ENCODE results near the gene SLC22A3. TPM values are rescaled to one million over a fixed set of nuclear protein-coding genes. Genes with fewer than 3 reads are reported as not detected.

SLC22A3 gene
- total and polyA plus RNA-seq, 2 donors: 9.1 to 11.0 TPM

DNA sequence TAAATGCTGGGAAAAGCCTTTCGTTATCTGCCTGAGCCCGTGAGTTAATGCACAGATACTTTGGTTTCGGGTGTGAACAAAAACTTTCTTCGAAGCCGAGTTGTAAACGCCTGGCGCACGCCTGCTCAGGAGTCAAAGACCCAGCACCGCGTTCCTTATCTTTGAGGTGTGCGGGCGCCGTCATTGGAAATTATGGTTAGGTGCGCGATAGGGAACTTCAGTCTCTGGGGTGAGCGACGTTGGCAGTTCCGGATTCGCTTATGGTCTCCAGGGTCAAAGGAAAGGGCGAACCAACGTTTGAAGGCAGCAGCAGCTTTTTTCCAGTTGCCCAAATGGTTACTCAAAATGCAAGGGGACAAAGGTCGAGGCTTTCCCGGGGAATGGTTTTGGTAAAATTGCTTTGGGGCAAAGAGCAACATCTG is 853 bp downstream of the SLC22A3 start:
- H3K4me1 ChIP-seq (ENCODE audit: insufficient read depth): no peaks in the 10 kb centered on the region
- no peak for DNase-seq (ENCODE audit: extremely low spot score)
- no peaks in the 10 kb centered on the region for H3K36me3 ChIP-seq (ENCODE audit: insufficient read depth)
- WGBS: 5% methylated on average over 23 of the region's 23 CpGs
- H3K27ac ChIP-seq (ENCODE audit: low read depth): no peak overlapping the region
- H3K4me3 ChIP-seq (ENCODE audit: low read depth, low read length): peak overlapping the region; percentile 52

DNA sequence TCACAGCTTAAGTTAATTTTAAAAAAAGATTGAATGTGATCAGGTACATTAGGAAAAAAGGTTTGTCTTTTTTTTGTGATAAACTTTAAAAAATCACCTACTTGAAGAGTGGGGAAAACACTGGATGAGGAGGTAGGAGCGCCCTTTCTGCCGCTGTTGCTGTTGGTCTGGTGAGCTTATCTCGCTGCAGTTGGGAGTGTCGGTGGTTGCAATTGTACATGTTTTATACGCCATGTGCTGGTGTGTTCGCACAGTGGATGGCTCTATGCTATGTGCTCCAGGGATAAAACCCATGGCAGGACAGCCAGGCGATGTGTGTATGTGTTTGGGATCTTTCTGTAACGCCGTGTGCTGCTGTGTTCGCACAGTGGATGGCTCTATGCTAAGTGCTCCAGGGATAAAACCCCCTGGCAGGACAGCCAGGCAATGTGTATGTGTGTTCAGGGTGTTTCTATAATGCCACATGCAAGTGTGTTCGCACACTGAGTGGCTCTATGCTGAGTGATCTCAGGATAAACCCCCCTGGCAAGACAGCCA is 1.7 kb downstream of the SLC22A3 start:
- Histone ChIP-seq H3K36me3 (ENCODE audit: insufficient read depth) (no peaks in the 10 kb centered on the region), H3K4me1 (ENCODE audit: insufficient read depth) (no peaks in the 10 kb centered on the region), H3K27ac (ENCODE audit: low read depth) (no peak overlapping the region), H3K4me3 (ENCODE audit: low read depth, low read length) (peak overlapping the region; percentile 2)
- WGBS: 88% methylated on average over 11 of the region's 11 CpGs
- no peak for DNase-seq (ENCODE audit: extremely low spot score)

DNA sequence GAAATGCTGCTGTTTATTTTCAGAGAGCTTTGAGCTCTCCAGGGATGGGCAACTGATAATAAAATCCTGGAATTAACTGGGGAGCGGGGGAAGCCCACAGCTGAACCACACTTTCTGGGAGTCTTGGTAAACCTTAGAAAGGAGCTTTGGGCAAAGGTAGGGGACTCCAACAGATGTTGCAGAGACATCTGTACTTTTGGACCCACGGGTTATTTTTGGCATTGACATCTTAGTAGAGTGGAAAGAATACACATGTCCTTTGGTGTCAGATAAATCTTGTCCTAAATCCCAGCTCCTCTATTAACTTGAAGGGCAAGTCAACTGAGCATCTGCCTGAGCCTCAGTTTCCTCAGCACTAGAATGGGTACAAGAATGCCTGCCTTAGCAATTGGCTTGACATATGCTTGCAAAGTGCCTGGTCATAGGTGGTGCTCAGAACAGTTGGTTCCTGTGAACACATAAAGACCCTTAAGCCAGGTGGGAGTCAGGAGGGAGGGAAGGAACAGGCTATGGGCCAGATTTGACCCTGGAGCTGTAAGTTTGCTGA is 5.8 kb downstream of the SLC22A3 start:
- no peak overlapping the region for H3K4me3 ChIP-seq (ENCODE audit: low read depth, low read length)
- no peak for DNase-seq (ENCODE audit: extremely low spot score)
- no peak overlapping the region for H3K27ac ChIP-seq (ENCODE audit: low read depth)
- peaks cover 3% of the 10 kb centered on the region for H3K4me1 ChIP-seq (ENCODE audit: insufficient read depth)
- no peaks in the 10 kb centered on the region for H3K36me3 ChIP-seq (ENCODE audit: insufficient read depth)
- 73% methylated on average over 2 of the region's 2 CpGs for WGBS

- DNase-seq (ENCODE audit: extremely low spot score): no peak
- WGBS: 86% methylated on average over 7 of the region's 7 CpGs
- H3K36me3 ChIP-seq (ENCODE audit: insufficient read depth): no peaks in the 10 kb centered on the region
- no peak overlapping the region for H3K4me3 ChIP-seq (ENCODE audit: low read depth, low read length)
- H3K4me1 ChIP-seq (ENCODE audit: insufficient read depth): peaks cover 3% of the 10 kb centered on the region
- no peak overlapping the region for H3K27ac ChIP-seq (ENCODE audit: low read depth)
Observed at GRCh38 chr6:160355001-160355400, 6.8 kb downstream of the SLC22A3 start.

GRCh38 chr6:160356074-160356744 is 8.0 kb downstream of the SLC22A3 start:
- 83% methylated on average over 14 of the region's 14 CpGs for WGBS
- Histone ChIP-seq H3K4me3 (ENCODE audit: low read depth, low read length) (no peak overlapping the region), H3K4me1 (ENCODE audit: insufficient read depth) (peaks cover 3% of the 10 kb centered on the region), H3K36me3 (ENCODE audit: insufficient read depth) (no peaks in the 10 kb centered on the region), H3K27ac (ENCODE audit: low read depth) (no peak overlapping the region)
- no peak for DNase-seq (ENCODE audit: extremely low spot score)

DNA sequence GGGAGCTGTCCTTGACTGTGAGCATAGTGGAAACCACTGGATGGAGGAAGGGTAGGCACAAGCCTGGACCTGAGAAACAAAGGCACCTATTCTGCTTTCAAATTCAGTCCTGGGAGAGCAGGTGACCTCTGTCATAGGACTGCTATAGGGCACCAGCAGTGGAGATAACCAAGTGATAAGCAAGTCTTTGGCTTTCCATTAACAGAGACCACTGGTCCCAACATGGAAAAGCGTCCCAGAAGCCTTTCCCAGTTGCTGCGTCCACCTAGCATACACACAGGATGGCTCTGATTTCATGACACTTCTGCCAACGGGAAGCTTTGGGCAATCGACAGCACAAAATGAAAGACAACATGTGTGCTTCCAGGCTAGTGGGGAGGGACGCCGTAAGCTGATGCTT is 8.9 kb downstream of the SLC22A3 start:
- Histone ChIP-seq H3K4me3 (ENCODE audit: low read depth, low read length) (no peak overlapping the region), H3K27ac (ENCODE audit: low read depth) (no peak overlapping the region), H3K4me1 (ENCODE audit: insufficient read depth) (peaks cover 3% of the 10 kb centered on the region), H3K36me3 (ENCODE audit: insufficient read depth) (no peaks in the 10 kb centered on the region)
- WGBS: 78% methylated on average over 6 of the region's 6 CpGs
- no peak for DNase-seq (ENCODE audit: extremely low spot score)

DNA sequence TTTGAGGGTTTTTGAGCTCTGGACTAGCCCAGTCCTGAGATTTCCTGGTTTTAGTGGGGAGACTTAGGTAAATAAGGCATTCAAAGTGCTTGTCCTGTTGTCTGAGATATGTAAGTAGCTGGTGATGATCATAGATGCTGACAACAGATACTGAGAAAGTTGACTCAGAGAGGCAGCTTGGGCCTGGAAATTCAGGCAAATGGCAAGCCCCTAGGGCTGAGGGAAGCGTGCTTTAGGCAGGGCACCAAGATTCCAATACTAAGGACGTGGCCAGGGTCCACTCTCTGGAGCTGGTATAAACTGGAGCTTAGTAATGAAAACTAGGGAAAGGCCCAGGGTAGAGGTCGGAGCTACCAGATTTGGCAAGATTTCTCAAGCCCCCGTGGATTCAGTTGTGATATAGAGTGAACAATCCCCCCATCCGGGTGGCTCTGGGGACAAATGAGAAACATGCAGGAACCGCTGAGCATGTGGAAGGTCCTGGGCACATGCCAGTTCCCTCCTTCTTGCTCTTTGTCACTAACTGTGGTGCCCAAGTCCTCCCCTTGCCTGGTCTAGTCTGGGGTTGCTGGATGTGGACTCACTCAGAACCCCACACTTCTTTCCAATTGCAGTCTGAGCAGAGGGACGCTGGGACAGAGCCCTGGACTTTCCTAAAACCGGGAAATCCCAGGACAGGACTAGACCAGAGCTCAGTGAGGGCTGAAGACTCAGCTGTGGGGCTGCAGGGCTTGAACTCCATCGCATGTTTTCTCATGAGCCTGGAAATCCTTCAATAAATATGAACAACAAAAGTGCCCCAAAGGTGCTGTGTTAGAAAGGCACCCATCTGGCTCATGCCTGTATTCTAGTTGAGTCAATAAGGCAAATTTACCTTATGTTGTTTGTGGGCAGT is 10.3 kb downstream of the SLC22A3 start:
- Histone ChIP-seq H3K4me3 (ENCODE audit: low read depth, low read length) (no peak overlapping the region), H3K4me1 (ENCODE audit: insufficient read depth) (peaks cover 3% of the 10 kb centered on the region), H3K27ac (ENCODE audit: low read depth) (no peak overlapping the region), H3K36me3 (ENCODE audit: insufficient read depth) (no peaks in the 10 kb centered on the region)
- no peak for DNase-seq (ENCODE audit: extremely low spot score)
- 83% methylated on average over 9 of the region's 9 CpGs for WGBS

DNA sequence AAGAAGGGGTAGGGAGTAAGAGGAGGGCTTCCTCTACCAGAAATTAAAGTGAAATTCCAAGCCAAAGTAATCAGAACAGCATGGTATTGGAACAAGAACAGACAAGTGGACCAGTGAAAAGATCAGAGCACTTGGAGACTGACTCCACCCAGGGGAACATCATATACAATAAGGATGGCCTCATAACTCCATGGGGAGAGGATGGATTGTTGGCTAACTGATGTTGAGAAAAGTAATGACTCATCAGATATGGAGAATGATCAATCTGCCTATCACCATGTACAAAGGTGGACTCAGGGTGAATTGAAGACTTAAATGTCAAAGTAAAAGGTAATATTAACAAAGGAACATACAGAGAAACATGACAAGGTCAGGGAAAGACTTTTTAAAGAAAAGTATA is 12.8 kb downstream of the SLC22A3 start:
- Histone ChIP-seq H3K27ac (ENCODE audit: low read depth) (no peak overlapping the region), H3K36me3 (ENCODE audit: insufficient read depth) (no peaks in the 10 kb centered on the region), H3K4me1 (ENCODE audit: insufficient read depth) (peaks cover 3% of the 10 kb centered on the region), H3K4me3 (ENCODE audit: low read depth, low read length) (no peak overlapping the region)
- DNase-seq (ENCODE audit: extremely low spot score): no peak

GRCh38 chr6:160362556-160362955 is 14.4 kb downstream of the SLC22A3 start:
- no peak overlapping the region for H3K27ac ChIP-seq (ENCODE audit: low read depth)
- H3K36me3 ChIP-seq (ENCODE audit: insufficient read depth): no peaks in the 10 kb centered on the region
- 88% methylated on average over 28 of the region's 28 CpGs for WGBS
- no peak overlapping the region for H3K4me3 ChIP-seq (ENCODE audit: low read depth, low read length)
- no peak for DNase-seq (ENCODE audit: extremely low spot score)
- H3K4me1 ChIP-seq (ENCODE audit: insufficient read depth): no peaks in the 10 kb centered on the region

GRCh38 chr6:160363016-160363996 is 15.1 kb downstream of the SLC22A3 start:
- WGBS: 90% methylated on average over 30 of the region's 30 CpGs
- no peak overlapping the region for H3K27ac ChIP-seq (ENCODE audit: low read depth)
- DNase-seq (ENCODE audit: extremely low spot score): no peak
- H3K36me3 ChIP-seq (ENCODE audit: insufficient read depth): no peaks in the 10 kb centered on the region
- H3K4me3 ChIP-seq (ENCODE audit: low read depth, low read length): no peak overlapping the region
- H3K4me1 ChIP-seq (ENCODE audit: insufficient read depth): no peaks in the 10 kb centered on the region

DNA sequence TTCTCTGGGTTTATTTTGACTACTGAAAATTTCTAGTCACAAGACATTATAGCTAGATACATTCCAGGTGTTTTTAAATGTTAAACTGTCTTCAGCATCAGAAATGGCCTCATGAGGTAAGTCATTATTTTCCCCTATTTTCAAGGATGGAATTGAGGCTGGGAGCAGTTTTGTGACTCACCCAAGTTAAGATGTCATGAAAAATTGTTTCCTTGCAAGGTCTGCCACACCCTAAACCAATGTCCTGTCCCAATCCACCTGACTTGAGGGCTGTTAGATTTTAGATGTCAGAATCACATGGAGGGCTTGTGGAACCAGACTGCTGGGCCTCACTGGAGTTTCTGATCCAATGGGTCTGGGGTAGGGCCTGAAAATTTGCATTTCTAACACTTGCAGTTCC is 16.9 kb downstream of the SLC22A3 start:
- Histone ChIP-seq H3K27ac (ENCODE audit: low read depth) (no peak overlapping the region), H3K4me1 (ENCODE audit: insufficient read depth) (no peaks in the 10 kb centered on the region), H3K4me3 (ENCODE audit: low read depth, low read length) (no peak overlapping the region), H3K36me3 (ENCODE audit: insufficient read depth) (no peaks in the 10 kb centered on the region)
- no peak for DNase-seq (ENCODE audit: extremely low spot score)

DNA sequence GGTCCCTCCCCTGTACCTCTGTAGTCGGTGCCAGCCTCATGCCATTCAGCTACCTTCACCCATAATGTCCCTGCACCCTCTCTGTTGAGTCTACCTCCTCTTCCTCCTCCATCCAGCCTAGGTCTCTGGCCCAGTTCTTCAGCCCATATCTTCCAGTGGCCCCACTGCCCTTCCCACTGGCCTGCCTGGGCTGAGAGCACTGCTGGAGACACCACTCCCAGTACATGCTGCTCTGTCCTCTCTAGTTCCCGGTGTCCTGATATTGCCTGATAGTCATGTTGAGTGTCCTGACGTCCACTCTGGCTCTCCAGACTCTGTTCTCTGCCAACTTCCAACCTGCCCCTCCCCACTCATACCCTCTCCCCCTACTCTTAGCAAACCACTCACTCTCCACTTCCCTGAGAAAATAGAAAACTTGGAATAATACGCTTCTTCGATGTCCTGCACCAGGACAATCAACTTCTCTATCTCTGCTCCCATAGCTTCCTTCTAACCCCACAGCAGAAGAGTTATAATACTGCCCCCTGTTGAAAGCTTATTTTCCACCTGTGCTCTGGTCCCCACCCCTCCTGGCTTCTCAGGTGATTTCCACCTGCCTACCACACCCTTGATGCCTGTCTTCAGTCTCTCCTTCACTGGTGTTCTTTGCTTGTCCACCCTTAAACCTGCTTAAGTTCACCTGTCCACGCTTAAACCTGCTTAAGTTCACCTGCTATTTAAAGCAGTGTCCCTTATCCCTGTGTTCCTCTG is 19.8 kb downstream of the SLC22A3 start:
- DNase-seq (ENCODE audit: extremely low spot score): no peak

More for the DNA sequence above, 19.8 kb downstream of the SLC22A3 start:
- no peak overlapping the region for H3K4me3 ChIP-seq (ENCODE audit: low read depth, low read length)
- no peaks in the 10 kb centered on the region for H3K4me1 ChIP-seq (ENCODE audit: insufficient read depth)
- H3K36me3 ChIP-seq (ENCODE audit: insufficient read depth): no peaks in the 10 kb centered on the region
- WGBS: 88% methylated on average over 6 of the region's 6 CpGs
- no peak overlapping the region for H3K27ac ChIP-seq (ENCODE audit: low read depth)

Measured in urinary bladder (tissue), 4 donors.